Cardiac muscle cell (in vitro differentiated cells and primary cell): ENCODE data around the gene FOS. TPM values are rescaled to one million over a fixed set of nuclear protein-coding genes. Genes with fewer than 3 reads are reported as not detected.

Source experiments
- DNase-seq, 2 donors: peaks; one replicate each; pipeline versions ENCODE4 v3.0.0 to v3.0.0-alpha.2; 2010 to 2017; ENCODE audit warnings: low read depth in 1 of 2, low spot score in 1 of 2
- H3K27ac ChIP-seq: fragments of 200-600 bp; sonication (generic); 2 replicates; pipeline ENCODE4 v1.5.1; 2016
- H3K27me3 ChIP-seq: fragments of 200-600 bp; sonication (generic); 2 replicates; pipeline ENCODE4 v1.6.0; 2016; ENCODE audit warnings: control low read depth
- H3K36me3 ChIP-seq: fragments of 200-600 bp; sonication (generic); 2 replicates; pipeline ENCODE4 v1.5.1; 2016; ENCODE audit warnings: control low read depth
- H3K4me1 ChIP-seq: fragments of 200-600 bp; sonication (generic); 2 replicates; pipeline ENCODE4 v1.8.1; 2017; ENCODE audit warnings: low read depth, mild to moderate bottlenecking, mixed run types
- H3K4me3 ChIP-seq: fragments of 200-600 bp; sonication (generic); 2 replicates; pipeline ENCODE4 v1.5.1; 2016; ENCODE audit warnings: mild to moderate bottlenecking
- H3K9me3 ChIP-seq: fragments of 200-600 bp; sonication (generic); 2 replicates; pipeline ENCODE4 v1.5.1; 2017; ENCODE audit warnings: low read depth, mild to moderate bottlenecking, control low read depth
- CTCF ChIP-seq: IDR thresholded peaks from 2 replicates; pipeline ENCODE4 v1.5.1; 2012; ENCODE audit warnings: low read depth, mild to moderate bottlenecking, low read length
- polyA plus RNA-seq: library from polyadenylated mRNA; unstranded; fragments of >200 nt; fragmentation: Nextera tagmentation; extraction: Ambion mirVana; gene quantifications from 2 replicates; pipeline ENCODE4 v1.2.1, GENCODE V29; 2016
- total RNA-seq: library from RNA; depleted of rRNA; stranded (reverse); fragments of >200 nt; gene quantifications from 2 replicates; pipeline ENCODE4 v1.2.3, GENCODE V29; 2016

The FOS gene
- total and polyA plus RNA-seq, 2 experiments from 2014 or later: 45.3 to 66.0 TPM

GRCh38 chr14:75252254-75252837, 26.3 kb upstream of the FOS start:
- TF ChIP-seq CTCF: no peak
- no peaks in the 10 kb centered on the region for H3K9me3 ChIP-seq
- H3K27ac ChIP-seq: no peak overlapping the region
- H3K4me1 ChIP-seq: peaks cover 29% of the 10 kb centered on the region
- H3K4me3 ChIP-seq: no peak overlapping the region
- no peak for DNase-seq
- H3K36me3 ChIP-seq: no peaks in the 10 kb centered on the region
- no peaks in the 10 kb centered on the region for H3K27me3 ChIP-seq

GRCh38 chr14:75254381-75254822, 24.2 kb upstream of the FOS start:
- Histone ChIP-seq H3K27me3 (no peaks in the 10 kb centered on the region), H3K36me3 (no peaks in the 10 kb centered on the region), H3K4me1 (peaks cover 37% of the 10 kb centered on the region), H3K9me3 (no peaks in the 10 kb centered on the region), H3K4me3 (no peak overlapping the region), H3K27ac (peak overlapping the region; percentile 56)
- no peak for TF ChIP-seq CTCF
- DNase-seq: no peak

DNA sequence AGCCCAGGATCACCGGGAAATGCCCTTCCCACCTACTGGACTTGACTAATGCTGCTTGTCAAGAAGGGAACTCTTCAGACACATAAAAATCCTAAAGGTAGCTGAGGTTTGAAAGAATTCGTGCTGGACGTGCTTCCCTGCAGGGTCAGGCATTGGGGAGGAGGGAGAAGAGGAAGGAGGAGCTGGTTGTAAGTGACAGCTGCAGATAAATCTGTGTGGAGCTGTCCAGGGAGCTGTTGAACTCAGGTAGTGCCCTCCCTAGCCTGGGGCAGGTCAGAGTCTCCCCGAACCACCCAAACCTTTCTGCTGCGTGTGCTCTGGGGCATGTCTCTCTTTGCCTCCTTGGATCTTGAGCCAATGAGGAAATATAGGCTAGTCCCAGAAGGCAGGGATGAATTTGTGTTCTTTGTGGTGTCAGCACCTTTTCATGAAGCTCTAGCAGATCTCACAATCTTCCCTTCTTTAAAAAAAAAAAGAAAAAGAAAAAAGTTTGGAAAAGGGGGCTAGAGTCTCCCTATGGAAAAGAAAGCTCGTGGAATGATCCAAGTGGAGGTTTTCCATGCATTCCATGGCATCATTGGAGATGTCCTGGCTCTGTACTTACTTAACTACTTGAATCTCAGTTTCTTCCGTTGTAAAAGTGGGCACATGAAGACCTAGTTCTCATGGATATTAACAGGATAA, 23.6 kb upstream of the FOS start:
- no peak for TF ChIP-seq CTCF
- Histone ChIP-seq H3K36me3 (no peaks in the 10 kb centered on the region), H3K4me3 (no peak overlapping the region), H3K27me3 (no peaks in the 10 kb centered on the region), H3K9me3 (no peaks in the 10 kb centered on the region), H3K4me1 (peaks cover 37% of the 10 kb centered on the region), H3K27ac (peak overlapping the region; percentile 56)
- DNase-seq: no peak

DNA sequence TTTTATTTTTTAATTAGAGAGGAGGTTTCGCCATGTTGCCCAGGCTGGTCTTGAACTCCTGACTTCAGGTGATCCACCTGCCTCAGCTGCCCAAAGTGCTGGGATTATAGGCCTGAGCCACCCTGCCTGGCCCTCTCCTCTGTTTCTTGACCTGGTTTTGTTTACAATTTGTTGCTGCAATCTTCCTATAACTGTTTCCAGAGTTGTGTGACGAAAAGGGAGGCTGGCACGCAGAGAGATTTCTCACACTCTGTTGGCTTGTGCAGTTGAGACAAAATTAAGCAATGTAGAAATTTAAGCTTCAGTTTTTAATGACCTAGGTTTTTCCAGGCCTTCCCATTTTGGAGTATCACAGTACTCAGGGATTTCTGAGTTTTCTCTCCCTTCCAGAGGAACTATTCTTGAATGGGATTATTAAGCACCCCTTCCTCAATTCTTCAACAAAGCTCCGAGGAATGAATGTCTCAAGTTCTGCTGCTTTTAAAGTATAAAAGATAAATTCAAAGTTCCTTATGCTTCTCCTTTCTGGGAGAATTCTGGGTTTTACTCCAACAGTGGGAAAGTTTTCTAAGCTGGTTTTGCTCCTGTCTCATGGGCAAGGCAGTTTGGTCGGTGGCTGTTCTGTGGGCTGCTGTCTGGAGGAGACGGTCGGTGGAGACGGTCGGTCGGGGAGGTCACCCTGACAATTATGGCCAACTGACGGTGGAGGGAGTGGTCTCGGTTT, 20.4 kb upstream of the FOS start:
- DNase-seq: peak in 1 of 2 donors; percentile 89
- TF ChIP-seq CTCF: no peak
- Histone ChIP-seq H3K27ac (peak overlapping the region; percentile 97), H3K27me3 (no peaks in the 10 kb centered on the region), H3K4me3 (peak overlapping the region; percentile 17), H3K36me3 (no peaks in the 10 kb centered on the region), H3K9me3 (no peaks in the 10 kb centered on the region), H3K4me1 (peaks cover 35% of the 10 kb centered on the region)

GRCh38 chr14:75258803-75259509, 19.7 kb upstream of the FOS start:
- Histone ChIP-seq H3K27ac (peak overlapping the region; percentile 97), H3K4me1 (peaks cover 34% of the 10 kb centered on the region), H3K4me3 (peak overlapping the region; percentile 17), H3K27me3 (no peaks in the 10 kb centered on the region), H3K36me3 (no peaks in the 10 kb centered on the region), H3K9me3 (no peaks in the 10 kb centered on the region)
- peak; percentile 99 to 100 for DNase-seq
- TF ChIP-seq CTCF: no peak
